Muscle layer of duodenum (tissue), 2 donors: ENCODE results near the gene BPIFA2.
"Not testable (repeated sequence)": the region's sequence is repeated elsewhere in the genome, so short reads cannot be mapped to it uniquely, and the experiment has no call there.

ENCODE experiments used
- H3K27ac ChIP-seq: one replicate; pipeline ENCODE4 v1.7.0; 2013; ENCODE audit warnings: mild to moderate bottlenecking, low read length
- H3K27me3 ChIP-seq: one replicate; pipeline ENCODE4 v1.7.0; 2013; ENCODE audit warnings: low read depth, mild to moderate bottlenecking, control low read depth, low read length
- H3K36me3 ChIP-seq, 2 donors: one replicate each; pipeline ENCODE4 v1.7.0; 2013; ENCODE audit warnings: low read length in 2 of 2, control low read depth in 1 of 2, mild to moderate bottlenecking in 1 of 2; ENCODE audit not compliant: insufficient read depth in 2 of 2, control insufficient read depth in 1 of 2
- H3K4me1 ChIP-seq, 2 donors: one replicate each; pipeline ENCODE4 v1.7.0; 2013; ENCODE audit warnings: low read length in 2 of 2, mild to moderate bottlenecking in 2 of 2, control low read depth in 1 of 2, moderate library complexity in 1 of 2; ENCODE audit not compliant: insufficient read depth in 2 of 2, control insufficient read depth in 1 of 2
- H3K4me3 ChIP-seq, 2 donors: one replicate each; pipeline ENCODE4 v1.7.0; 2013; ENCODE audit warnings: low read length in 2 of 2, low read depth in 1 of 2, mild to moderate bottlenecking in 1 of 2
- H3K9me3 ChIP-seq, 2 donors: one replicate each; pipeline ENCODE4 v1.7.0; 2013; ENCODE audit warnings: low read length in 2 of 2, control low read depth in 1 of 2, mild to moderate bottlenecking in 1 of 2; ENCODE audit not compliant: control insufficient read depth in 1 of 2
- donor health status: healthy.

BPIFA2 gene

DNA sequence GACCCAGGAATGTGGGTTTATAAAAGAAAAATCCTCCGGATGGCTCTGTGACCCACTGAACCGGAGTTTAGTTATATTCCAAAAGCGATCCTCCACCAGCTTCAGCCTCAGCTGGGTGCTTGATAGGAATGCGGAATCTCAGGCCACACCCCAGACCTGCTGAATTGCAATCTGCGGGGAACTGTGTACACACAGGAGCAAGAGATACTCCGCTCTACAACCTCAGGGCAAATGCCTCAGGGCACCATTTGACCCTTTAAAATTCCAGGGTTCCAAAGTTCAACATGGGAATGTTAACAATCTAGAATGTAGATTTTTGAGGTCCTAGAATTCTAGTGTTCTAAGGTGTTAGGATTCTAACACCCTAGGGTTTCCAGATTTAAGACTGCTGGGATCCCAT, 10.8 kb downstream of the BPIFA2 start:
- no peaks in the 10 kb centered on the region for H3K27me3 ChIP-seq
- no peaks in the 10 kb centered on the region for H3K9me3 ChIP-seq
- H3K27ac ChIP-seq, result no peak overlapping the region
- H3K4me3 ChIP-seq, result no peak overlapping the region
- H3K4me1 ChIP-seq, result no peaks in the 10 kb centered on the region
- H3K36me3 ChIP-seq, result no peaks in the 10 kb centered on the region

DNA sequence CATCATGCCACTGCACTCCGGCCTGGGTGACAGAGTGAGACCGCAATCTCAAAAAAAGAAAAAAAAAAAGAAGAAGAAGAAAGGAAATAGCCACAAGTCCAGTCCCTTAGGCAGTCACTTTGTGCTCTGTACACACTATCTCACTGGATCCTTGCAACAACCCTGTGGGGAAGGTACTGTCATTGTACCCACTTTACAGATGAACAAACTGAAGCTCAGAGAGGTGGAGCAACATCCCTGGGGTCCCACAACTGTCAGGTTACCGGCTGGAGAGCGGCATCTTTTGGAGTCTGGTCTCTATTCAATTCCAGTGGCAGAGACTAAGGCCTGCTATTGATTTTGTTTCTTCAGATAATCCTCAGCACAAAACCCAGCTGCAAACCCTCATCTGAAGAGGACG, 12.2 kb downstream of the BPIFA2 start:
- Histone ChIP-seq H3K36me3 (no peaks in the 10 kb centered on the region), H3K9me3 (no peaks in the 10 kb centered on the region), H3K4me1 (no peaks in the 10 kb centered on the region), H3K27ac (no peak overlapping the region), H3K4me3 (no peak overlapping the region), H3K27me3 (no peaks in the 10 kb centered on the region)

DNA sequence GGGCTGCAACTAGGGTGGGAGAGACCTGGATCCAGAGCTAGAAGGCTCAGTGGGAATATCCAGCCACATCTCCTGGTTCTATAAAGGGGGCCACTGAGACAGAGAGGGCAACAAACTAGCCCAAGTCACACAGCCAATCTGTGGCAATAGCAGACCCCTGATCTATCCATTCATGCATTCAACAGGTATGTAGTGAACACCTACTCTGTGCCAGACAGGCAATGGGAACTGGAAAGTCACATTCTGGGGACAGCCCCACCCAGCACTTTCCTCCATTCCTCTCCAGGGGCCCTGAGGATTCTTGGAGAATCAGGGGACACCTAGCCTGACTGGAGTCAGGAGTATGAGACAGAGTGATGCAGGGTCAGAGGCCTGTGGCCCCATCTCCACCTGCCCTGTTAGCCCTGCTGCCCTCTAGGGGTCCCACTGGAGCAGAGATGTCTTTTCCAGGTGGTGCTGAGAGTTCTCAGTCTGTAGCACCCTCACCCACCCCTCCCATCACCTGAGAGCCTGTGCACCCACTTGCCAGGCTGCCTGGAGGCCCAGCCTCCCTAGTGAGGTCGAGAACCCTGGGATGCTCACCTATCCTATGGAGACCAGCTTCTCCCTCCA, 13.6 kb downstream of the BPIFA2 start:
- Histone ChIP-seq H3K4me3 (no peak overlapping the region), H3K27me3 (no peaks in the 10 kb centered on the region), H3K9me3 (no peaks in the 10 kb centered on the region), H3K27ac (no peak overlapping the region), H3K36me3 (no peaks in the 10 kb centered on the region), H3K4me1 (no peaks in the 10 kb centered on the region)

DNA sequence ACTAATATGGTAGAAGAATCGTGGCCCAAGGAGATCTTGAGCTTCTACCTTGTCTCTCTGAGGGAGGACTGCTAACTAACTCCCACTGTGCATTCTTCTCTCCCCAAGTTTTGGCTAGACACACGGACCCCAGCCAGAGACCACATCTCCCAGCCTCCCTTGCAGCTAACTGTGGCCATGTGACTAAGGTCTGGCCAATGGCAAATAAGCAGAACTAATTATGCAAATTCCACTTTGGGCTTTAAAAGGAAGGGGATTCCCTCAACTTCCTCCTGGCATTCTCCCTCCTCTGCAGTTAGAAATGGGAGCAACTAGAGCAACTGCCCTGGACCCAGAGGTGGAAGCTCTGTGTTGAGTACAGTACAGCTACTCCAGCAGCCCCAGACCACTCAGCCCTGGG, 15.4 kb downstream of the BPIFA2 start:
- H3K4me3 ChIP-seq, result no peak overlapping the region
- H3K27me3 ChIP-seq, result no peaks in the 10 kb centered on the region
- H3K27ac ChIP-seq, result no peak overlapping the region
- no peaks in the 10 kb centered on the region for H3K9me3 ChIP-seq
- H3K36me3 ChIP-seq, result no peaks in the 10 kb centered on the region
- no peaks in the 10 kb centered on the region for H3K4me1 ChIP-seq

DNA sequence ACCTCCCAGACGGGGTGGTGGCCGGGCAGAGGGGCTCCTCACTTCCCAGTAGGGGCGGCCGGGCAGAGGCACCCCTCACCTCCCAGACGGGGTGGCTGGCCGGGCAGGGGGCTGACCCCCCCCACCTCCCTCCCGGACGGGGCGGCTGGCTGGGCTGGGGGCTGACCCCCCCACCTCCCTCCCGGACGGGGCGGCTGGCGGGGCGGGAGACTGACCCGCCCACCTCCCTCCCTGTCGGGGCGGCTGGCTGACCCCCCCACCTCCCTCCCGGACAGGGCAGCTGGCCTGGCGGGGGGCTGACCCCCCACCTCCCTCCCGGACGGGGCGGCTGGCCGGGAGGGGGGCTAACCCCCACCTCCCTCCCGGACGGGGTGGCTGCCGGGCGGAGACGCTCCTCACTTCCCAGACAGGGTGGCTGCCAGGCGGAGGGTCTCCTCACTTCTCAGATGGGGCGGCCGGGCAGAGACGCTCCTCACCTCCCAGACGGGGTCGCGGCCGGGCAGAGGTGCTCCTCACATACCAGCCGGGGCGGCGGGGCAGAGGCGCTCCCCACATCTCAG, 17.2 kb downstream of the BPIFA2 start:
- not testable (repeated sequence) for H3K27ac ChIP-seq, H3K9me3 ChIP-seq, H3K36me3 ChIP-seq, H3K4me3 ChIP-seq, H3K4me1 ChIP-seq, H3K27me3 ChIP-seq

DNA sequence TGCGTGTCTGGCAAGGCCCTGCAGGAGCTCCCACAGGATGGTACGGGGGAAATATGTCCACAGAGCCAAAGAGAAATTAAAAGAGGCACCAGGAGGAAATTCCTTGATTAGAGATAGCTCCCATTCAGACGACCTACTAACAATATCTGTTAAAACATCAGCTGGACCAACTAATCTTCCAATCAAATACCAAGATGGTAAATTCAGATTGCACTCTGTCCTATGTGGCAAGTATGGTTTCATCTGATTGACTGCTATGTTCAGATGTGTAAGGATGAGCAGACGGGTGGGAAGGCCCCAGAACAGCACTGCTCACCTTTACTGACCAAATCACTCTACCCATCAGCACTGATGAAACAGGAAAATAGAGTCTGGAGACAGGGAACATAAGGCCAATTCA, 19.5 kb downstream of the BPIFA2 start:
- Histone ChIP-seq H3K4me3 (no peak overlapping the region), H3K36me3 (no peaks in the 10 kb centered on the region), H3K9me3 (no peaks in the 10 kb centered on the region), H3K27ac (no peak overlapping the region), H3K27me3 (no peaks in the 10 kb centered on the region), H3K4me1 (peaks cover 0 to 3% of the 10 kb centered on the region in 2 donors)

DNA sequence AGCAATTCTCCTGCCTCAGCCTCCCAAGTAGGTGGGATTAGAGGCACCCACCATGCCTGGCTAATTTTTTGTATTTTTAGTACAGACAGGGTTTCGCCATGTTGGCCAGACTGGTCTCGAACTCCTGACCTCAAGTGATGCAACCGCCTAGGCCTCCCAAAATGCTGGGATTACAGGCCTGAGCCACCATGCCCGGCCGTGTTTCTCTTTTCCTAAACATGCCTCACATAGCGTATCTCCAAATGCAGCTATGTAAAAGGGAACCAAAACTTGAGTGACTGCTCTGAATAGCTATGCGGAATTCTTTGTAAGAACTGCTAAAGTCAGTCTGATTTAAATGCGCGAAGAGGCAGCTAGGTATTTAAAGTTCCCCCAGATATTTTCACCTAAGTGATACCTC, 20.5 kb downstream of the BPIFA2 start:
- no peaks in the 10 kb centered on the region for H3K36me3 ChIP-seq
- H3K4me3 ChIP-seq, result no peak overlapping the region
- peaks cover 0 to 6% of the 10 kb centered on the region in 2 donors for H3K4me1 ChIP-seq
- H3K27me3 ChIP-seq, result no peaks in the 10 kb centered on the region
- no peaks in the 10 kb centered on the region for H3K9me3 ChIP-seq
- no peak overlapping the region for H3K27ac ChIP-seq

DNA sequence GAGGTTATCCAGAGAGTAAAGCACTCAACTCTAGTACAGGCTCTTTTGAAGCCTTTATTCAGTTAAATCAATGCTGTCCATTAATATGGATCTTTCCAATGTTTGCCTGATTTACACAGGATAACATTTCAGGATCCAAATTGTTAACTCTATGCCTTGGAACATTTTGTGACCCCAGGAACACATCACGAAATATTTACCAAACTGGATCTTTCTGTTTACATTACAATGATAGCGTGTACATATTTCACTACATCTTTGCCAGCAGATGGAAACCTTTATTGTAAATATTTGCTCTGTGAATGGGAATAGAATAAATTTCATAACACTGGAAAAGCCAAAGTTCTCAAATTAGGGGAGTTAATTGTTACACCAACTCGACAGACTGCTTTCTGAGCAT, 23.5 kb downstream of the BPIFA2 start:
- H3K27ac ChIP-seq, result no peak overlapping the region
- peaks cover 0 to 6% of the 10 kb centered on the region in 2 donors for H3K4me1 ChIP-seq
- no peaks in the 10 kb centered on the region for H3K9me3 ChIP-seq
- no peaks in the 10 kb centered on the region for H3K27me3 ChIP-seq
- no peak overlapping the region for H3K4me3 ChIP-seq
- no peaks in the 10 kb centered on the region for H3K36me3 ChIP-seq

DNA sequence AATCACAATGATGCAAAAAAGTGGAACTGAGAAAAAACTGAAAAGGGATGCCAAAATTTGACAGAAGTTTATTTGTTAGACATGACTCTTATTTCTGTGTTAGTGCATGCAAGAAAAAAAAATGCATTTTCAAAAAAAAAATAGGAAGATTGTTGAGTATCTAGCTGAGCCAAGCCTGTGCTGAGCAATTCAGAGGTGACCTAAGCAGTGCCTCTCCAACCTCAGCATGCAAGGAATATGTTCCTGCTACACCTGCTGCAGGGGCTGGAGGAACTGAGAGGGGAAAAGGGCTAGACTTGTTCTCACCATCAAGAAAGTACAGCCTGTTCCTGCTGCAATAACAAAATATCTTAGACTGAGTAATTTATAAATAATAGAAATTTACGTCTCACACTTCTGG, 24.0 kb downstream of the BPIFA2 start:
- no peak overlapping the region for H3K27ac ChIP-seq
- no peaks in the 10 kb centered on the region for H3K9me3 ChIP-seq
- H3K27me3 ChIP-seq, result no peaks in the 10 kb centered on the region
- no peak overlapping the region for H3K4me3 ChIP-seq
- H3K4me1 ChIP-seq, result peaks cover 0 to 6% of the 10 kb centered on the region in 2 donors
- no peaks in the 10 kb centered on the region for H3K36me3 ChIP-seq

DNA sequence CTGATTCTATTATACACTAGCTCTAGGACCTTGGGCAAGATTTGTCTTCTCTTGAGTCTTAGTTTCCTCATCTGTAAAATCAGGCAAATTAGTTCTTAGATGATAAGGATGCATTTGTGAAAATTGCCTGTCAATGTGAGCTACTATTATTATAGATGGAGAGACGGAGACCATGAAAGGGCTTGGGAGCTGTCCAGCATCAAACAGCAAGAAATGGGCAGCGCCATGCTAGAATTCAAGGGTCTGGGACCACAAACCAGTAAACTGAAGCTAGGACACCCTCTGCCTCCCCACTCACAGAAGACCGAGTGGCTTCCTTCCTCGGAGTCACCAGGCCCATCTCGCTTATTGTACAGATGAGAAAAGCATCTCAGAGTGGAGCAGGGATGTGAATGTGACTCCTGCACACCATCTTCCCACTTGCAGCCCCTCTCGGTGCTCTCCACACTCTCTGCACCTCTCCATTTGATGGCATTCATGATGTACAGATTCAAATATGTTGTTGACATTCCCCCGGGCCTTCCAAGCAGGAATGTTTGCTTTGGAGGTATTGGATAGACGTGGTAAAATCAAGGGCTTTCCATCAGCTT, 25.0 kb downstream of the BPIFA2 start:
- H3K27ac ChIP-seq, result no peak overlapping the region
- no peaks in the 10 kb centered on the region for H3K36me3 ChIP-seq
- no peaks in the 10 kb centered on the region for H3K27me3 ChIP-seq
- H3K4me1 ChIP-seq, result peaks cover 0 to 6% of the 10 kb centered on the region in 2 donors
- no peak overlapping the region for H3K4me3 ChIP-seq
- no peaks in the 10 kb centered on the region for H3K9me3 ChIP-seq

DNA sequence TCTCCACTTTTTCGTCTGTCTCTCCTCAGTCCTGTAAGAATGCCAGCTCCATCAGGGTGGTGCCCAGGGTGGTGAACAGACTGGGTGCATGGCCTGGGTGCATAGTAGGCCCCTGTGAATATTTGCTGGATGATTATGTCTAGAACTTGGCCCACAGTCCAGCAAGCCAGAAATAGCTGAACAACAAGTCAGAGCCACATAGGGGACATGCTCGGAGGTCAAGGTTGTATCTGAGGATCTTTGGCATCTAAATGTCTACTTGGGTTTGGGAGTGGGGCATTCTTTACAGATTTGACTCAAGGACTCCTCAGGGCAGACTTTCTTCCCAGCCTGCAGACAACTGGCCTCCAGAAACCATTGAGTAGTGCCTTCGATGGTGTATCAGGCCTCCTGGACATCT, 31.1 kb downstream of the BPIFA2 start:
- no peaks in the 10 kb centered on the region for H3K36me3 ChIP-seq
- no peaks in the 10 kb centered on the region for H3K4me1 ChIP-seq
- no peaks in the 10 kb centered on the region for H3K9me3 ChIP-seq
- no peak overlapping the region for H3K27ac ChIP-seq
- peaks cover 4% of the 10 kb centered on the region for H3K27me3 ChIP-seq
- no peak overlapping the region for H3K4me3 ChIP-seq

DNA sequence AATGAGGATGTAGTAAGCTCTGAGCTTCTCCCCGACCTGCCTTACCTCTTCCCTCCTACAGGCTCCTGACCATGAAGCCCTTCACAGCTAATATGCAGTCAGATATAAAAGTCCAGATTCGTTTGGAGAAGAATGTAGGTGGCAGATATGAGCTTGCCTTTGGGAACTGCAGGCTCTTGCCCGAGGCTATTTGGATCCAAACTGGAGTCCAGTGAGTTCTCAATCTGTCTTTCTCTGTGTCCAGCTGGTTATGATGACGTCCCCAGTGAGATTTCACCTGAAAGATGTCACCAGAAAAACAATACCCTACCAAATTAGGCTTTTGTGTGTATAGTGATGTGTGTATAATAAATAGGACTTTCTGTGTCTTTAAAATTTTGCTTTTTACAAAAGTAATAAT, 34.5 kb downstream of the BPIFA2 start:
- H3K27ac ChIP-seq, result no peak overlapping the region
- H3K9me3 ChIP-seq, result no peaks in the 10 kb centered on the region
- no peak overlapping the region for H3K4me3 ChIP-seq
- no peaks in the 10 kb centered on the region for H3K36me3 ChIP-seq
- peaks cover 4% of the 10 kb centered on the region for H3K27me3 ChIP-seq
- H3K4me1 ChIP-seq, result no peaks in the 10 kb centered on the region
